Neutrophil (primary cell): ENCODE measurements around the gene OR6S1.

ENCODE experiments used
- H3K27ac ChIP-seq: fragments of 200-600 bp; sonication (generic); 2 replicates; pipeline ENCODE4 v1.5.1; 2016; ENCODE audit warnings: mild to moderate bottlenecking, moderate library complexity
- H3K27me3 ChIP-seq: fragments of 200-600 bp; sonication (generic); 2 replicates; pipeline ENCODE4 v1.6.0; 2016; ENCODE audit warnings: mild to moderate bottlenecking
- H3K36me3 ChIP-seq: fragments of 200-600 bp; sonication (generic); 2 replicates; pipeline ENCODE4 v1.5.1; 2017
- H3K4me1 ChIP-seq, 2 experiments: fragments of 200-600 bp in 1 of 2; sonication (generic) in 1 of 2; 1 replicate in 1 of 2; 2 replicates in 1 of 2; pipeline versions ENCODE4 v1.5.1 to v1.6.1; 2013 to 2016; ENCODE audit warnings: low read depth in 1 of 2, low read length in 1 of 2, mild to moderate bottlenecking in 1 of 2, moderate library complexity in 1 of 2; ENCODE audit not compliant: control insufficient read depth in 1 of 2, insufficient read depth in 1 of 2
- H3K4me3 ChIP-seq, 2 experiments: fragments of 200-600 bp in 1 of 2; sonication (generic) in 1 of 2; 1 replicate in 1 of 2; 2 replicates in 1 of 2; pipeline ENCODE4 v1.5.1; 2013 to 2016; ENCODE audit warnings: low read depth in 1 of 2, low read length in 1 of 2, mild to moderate bottlenecking in 1 of 2, moderate library complexity in 1 of 2
- H3K9me3 ChIP-seq: fragments of 200-600 bp; sonication (generic); 2 replicates; pipeline ENCODE4 v1.5.1; 2016
- CTCF ChIP-seq: fragments of 200-600 bp; sonication (generic); IDR thresholded peaks from 2 replicates; pipeline ENCODE4 v1.5.1; 2016; ENCODE audit warnings: antibody characterized with exemption

OR6S1 gene

GRCh38 chr14:20612403-20612802, 29.1 kb downstream of the OR6S1 start:
- no peaks in the 10 kb centered on the region for H3K36me3 ChIP-seq
- peaks cover 31 to 46% of the 10 kb centered on the region in 2 experiments for H3K4me1 ChIP-seq
- no peak overlapping the region for H3K27ac ChIP-seq
- no peaks in the 10 kb centered on the region for H3K9me3 ChIP-seq
- no peak overlapping the region for H3K4me3 ChIP-seq
- peaks cover 45% of the 10 kb centered on the region for H3K27me3 ChIP-seq
- TF ChIP-seq CTCF, result no peak

GRCh38 chr14:20611277-20611676, 30.2 kb downstream of the OR6S1 start:
- Histone ChIP-seq H3K9me3 (no peaks in the 10 kb centered on the region), H3K27me3 (peaks cover 45% of the 10 kb centered on the region), H3K36me3 (no peaks in the 10 kb centered on the region)

GRCh38 chr14:20610002-20610765, 31.3 kb downstream of the OR6S1 start:
- Histone ChIP-seq H3K27me3 (peaks cover 45% of the 10 kb centered on the region), H3K4me3 (peak overlapping the region; percentile 55 to 66), H3K4me1 (peaks cover 31 to 46% of the 10 kb centered on the region in 2 experiments), H3K36me3 (no peaks in the 10 kb centered on the region), H3K9me3 (no peaks in the 10 kb centered on the region), H3K27ac (no peak overlapping the region)
- no peak for TF ChIP-seq CTCF

More at GRCh38 chr14:20611277-20611676, 30.2 kb downstream of the OR6S1 start:
- Histone ChIP-seq H3K4me3 (no peak overlapping the region), H3K27ac (no peak overlapping the region), H3K4me1 (peaks cover 31 to 46% of the 10 kb centered on the region in 2 experiments)
- TF ChIP-seq CTCF, result no peak

GRCh38 chr14:20609215-20610001, 32.1 kb downstream of the OR6S1 start:
- H3K36me3 ChIP-seq, result no peaks in the 10 kb centered on the region
- peak overlapping the region; percentile 55 to 66 for H3K4me3 ChIP-seq
- no peaks in the 10 kb centered on the region for H3K9me3 ChIP-seq
- H3K27ac ChIP-seq, result no peak overlapping the region
- H3K4me1 ChIP-seq, result peaks cover 34 to 44% of the 10 kb centered on the region in 2 experiments
- peak; percentile 92 for TF ChIP-seq CTCF
- peaks cover 45% of the 10 kb centered on the region for H3K27me3 ChIP-seq

- no peak for TF ChIP-seq CTCF
- H3K27ac ChIP-seq, result no peak overlapping the region
- peaks cover 37 to 44% of the 10 kb centered on the region in 2 experiments for H3K4me1 ChIP-seq
- H3K36me3 ChIP-seq, result no peaks in the 10 kb centered on the region
- peaks cover 38% of the 10 kb centered on the region for H3K27me3 ChIP-seq
- no peaks in the 10 kb centered on the region for H3K9me3 ChIP-seq
- no peak overlapping the region for H3K4me3 ChIP-seq
Measured at GRCh38 chr14:20608383-20609110, 32.9 kb downstream of the OR6S1 start.
